ENCODE results near the gene UFSP1. TPM values are rescaled to one million over a fixed set of nuclear protein-coding genes. Genes with fewer than 3 reads are reported as not detected.

UFSP1 gene
- total and polyA plus RNA-seq, 8 donors, result 0.87 to 4.4 (median 1.7) TPM

DNA sequence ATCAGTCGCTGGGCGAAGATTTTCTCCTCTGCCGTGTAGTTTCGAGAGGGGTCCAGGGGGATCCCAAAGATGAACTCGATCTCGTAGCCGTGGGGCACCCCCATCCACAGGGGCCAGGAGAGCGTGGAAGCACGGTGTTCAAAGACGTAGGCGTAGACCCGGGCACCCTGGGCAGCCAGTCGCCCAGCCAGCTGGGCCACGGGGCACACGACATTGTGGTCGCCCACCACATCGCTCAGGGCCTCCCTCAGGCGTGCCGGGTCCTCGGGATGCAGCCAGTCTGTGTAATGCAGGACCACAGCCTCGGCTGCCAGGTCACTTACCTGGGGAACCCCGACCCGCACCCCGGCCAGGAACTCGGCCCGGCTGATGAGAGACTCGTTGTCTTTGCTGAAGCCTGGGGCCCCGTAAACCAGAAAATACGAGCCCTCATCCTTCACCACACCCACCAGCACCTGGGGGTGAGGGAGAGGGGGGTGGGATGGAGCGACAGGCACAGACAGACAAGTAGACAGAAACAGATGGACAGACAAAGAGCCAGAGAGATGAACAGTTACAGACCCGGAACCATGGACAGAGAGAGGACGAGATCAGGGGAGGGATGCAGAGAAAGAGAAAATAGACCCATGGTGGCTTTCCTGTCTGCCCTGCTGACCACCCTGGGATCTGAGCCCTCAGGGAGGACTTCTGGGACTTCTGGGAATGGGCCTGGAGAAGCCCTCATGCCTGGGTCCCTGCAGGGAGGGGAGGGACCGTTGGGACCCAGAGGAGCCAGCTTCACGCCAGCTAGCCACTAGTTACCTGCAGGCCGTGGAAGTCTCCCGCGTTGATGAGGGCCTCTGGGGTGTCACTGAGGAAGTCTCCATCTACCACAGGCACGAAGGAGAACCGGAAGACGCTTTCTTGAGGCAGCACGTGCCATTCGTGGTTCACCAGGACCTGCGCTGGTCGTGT is 3.1 kb upstream of the UFSP1 start:
- DNase-seq (peak in 1 of 4 donors; percentile 70), ATAC-seq (no peak)
- peaks cover 19 to 77% of the 10 kb centered on the region in 2 donors for H3K27me3 ChIP-seq
- H3K4me1 ChIP-seq, result peaks cover 28 to 63% of the 10 kb centered on the region in 2 donors
- H3K36me3 ChIP-seq, result peaks cover 0 to 11% of the 10 kb centered on the region in 2 donors
- H3K27ac ChIP-seq, result no peak overlapping the region
- H3K9me3 ChIP-seq, result no peaks in the 10 kb centered on the region
- TF ChIP-seq CTCF (IDR thresholded peaks at IDR 0.05), result no peak
- intact Hi-C loops (cut with DNase I), result loop anchor here in 1 of 2 donors (10.0 kb wide), 1 partner anchor 172 kb away; no protein-coding TSS in a partner anchor
- H3K4me3 ChIP-seq, result no peak overlapping the region

DNA sequence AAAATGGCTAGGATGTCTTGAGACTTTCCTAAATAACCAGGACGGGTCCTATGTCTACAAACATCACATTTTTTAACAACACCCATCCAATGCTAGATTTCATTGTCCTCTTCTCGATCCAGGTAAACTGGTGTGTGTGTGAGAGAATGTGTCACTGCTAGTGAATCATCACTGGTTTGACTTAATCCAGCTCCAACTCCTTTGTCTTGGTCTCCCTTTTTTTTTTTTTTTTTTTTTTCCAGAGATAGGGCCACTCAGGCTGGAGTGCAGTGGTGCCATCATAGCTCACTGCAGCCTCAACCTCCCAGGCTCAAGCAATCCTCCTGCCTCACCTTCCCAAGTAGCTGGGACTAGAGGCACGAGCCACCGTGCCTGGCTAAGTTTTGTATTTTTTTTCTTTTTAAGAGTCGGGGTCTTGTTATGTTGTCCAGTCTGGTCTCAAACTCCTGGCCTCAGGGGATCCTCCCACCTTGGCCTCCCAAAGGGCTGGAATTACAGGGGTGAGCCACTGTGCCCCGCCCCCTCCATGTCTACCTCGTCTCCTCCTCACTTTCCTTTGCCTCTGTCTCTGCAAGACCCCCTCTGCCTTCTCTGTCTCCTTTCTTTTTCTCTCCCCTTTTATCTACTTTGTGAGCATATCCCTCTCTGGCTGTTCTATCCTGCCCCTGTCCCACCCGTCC is 2.2 kb upstream of the UFSP1 start:
- H3K4me3 ChIP-seq, result no peak overlapping the region
- no peak for ATAC-seq
- no peaks in the 10 kb centered on the region for H3K9me3 ChIP-seq
- H3K27ac ChIP-seq, result no peak overlapping the region
- peaks cover 34 to 66% of the 10 kb centered on the region in 2 donors for H3K4me1 ChIP-seq
- H3K27me3 ChIP-seq, result peaks cover 18 to 68% of the 10 kb centered on the region in 2 donors
- TF ChIP-seq CTCF (IDR thresholded peaks at IDR 0.05), result no peak
- no peak for DNase-seq
- intact Hi-C loops (cut with DNase I), result loop anchor here in 1 of 2 donors (10.0 kb wide), 1 partner anchor 173 kb away; no protein-coding TSS in a partner anchor
- peaks cover 0 to 20% of the 10 kb centered on the region in 2 donors for H3K36me3 ChIP-seq

DNA sequence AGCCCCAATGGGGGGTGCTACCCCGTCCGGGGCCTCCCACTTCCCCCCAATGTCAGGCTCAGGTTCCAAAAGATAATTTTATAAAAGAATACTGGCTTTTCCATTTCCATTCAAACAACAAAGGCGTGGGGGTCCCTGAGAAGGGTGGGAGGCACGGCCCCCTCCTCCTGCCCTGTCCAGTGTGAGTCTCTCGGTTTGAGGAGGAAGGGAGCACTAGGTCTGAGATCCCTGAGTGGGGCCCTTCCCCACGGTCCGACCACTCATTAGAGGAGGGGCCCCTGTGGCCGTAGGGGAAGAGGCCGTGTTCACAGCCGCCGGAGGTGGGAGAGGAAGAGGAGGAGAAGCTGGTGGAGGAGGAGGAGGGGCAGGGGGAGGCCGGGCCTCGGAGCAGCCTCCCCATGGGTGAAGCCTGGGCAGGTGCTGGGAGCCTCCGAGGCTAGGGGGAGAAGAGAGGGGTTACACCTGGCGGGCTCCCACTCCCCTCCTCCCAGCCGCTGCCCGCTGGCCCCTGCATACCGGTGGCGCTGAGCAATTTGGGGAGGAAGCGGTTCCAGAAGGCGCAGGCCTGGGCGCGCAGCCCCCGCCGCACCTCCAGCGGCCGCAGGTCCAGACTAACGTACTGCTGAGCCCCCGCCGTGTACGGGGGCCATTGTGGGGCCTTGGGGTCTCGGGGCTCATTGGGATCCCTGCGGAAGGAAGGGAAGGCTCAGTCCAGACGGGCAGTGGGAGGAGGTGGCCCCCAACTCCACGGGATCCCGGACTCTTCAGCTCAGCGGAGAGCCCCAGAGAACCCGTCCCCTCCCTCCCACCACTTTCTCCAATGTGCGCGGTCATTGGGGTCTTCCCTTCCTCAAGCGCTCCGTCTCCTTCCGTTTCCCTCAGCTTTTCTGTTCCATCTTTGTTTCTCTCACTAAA is 1.4 kb upstream of the UFSP1 start:
- ATAC-seq (no peak), DNase-seq (peak in 1 of 4 donors; percentile 79)
- H3K27me3 ChIP-seq, result peaks cover 10 to 60% of the 10 kb centered on the region in 2 donors
- peaks cover 34 to 61% of the 10 kb centered on the region in 2 donors for H3K4me1 ChIP-seq
- intact Hi-C loops (cut with DNase I), result loop anchor here in 1 of 2 donors (10.0 kb wide), 1 partner anchor 174 kb away; no protein-coding TSS in a partner anchor
- H3K4me3 ChIP-seq, result peak overlapping the region; percentile 67 to 90
- H3K27ac ChIP-seq, result peak overlapping the region; percentile 88 to 92
- TF ChIP-seq CTCF (IDR thresholded peaks at IDR 0.05), result no peak
- no peaks in the 10 kb centered on the region for H3K9me3 ChIP-seq
- peaks cover 4 to 28% of the 10 kb centered on the region in 2 donors for H3K36me3 ChIP-seq

- no peak for TF ChIP-seq CTCF (IDR thresholded peaks at IDR 0.05)
- DNase-seq (peak in 1 of 4 donors; percentile 32), ATAC-seq (no peak)
- intact Hi-C loops (cut with DNase I), result no loop called here
- Histone ChIP-seq H3K4me3 (peak overlapping the region; percentile 67 to 90), H3K27ac (peak overlapping the region in 1 of 2 donors; percentile 88), H3K9me3 (no peaks in the 10 kb centered on the region), H3K4me1 (peaks cover 25 to 42% of the 10 kb centered on the region in 2 donors), H3K27me3 (peaks cover 0 to 35% of the 10 kb centered on the region in 2 donors), H3K36me3 (peaks cover 4 to 53% of the 10 kb centered on the region in 2 donors)
These were observed 1.1 kb downstream of the UFSP1 start for GRCh38 chr7:100888291-100888987.
